Stimulated activated CD4-positive, alpha-beta T cell treated with anti-CD3 and anti-CD28 coated beads, TNF-alpha, amount 100 ng/mL, for 24 hours (primary cell): ENCODE results near the gene OR2B2.

Source experiments
- DNase-seq, 3 experiments: peaks; one replicate each; pipeline ENCODE4 v3.0.0-alpha.2; 2020; ENCODE audit warnings: low read depth in 3 of 3

Gene OR2B2

DNA sequence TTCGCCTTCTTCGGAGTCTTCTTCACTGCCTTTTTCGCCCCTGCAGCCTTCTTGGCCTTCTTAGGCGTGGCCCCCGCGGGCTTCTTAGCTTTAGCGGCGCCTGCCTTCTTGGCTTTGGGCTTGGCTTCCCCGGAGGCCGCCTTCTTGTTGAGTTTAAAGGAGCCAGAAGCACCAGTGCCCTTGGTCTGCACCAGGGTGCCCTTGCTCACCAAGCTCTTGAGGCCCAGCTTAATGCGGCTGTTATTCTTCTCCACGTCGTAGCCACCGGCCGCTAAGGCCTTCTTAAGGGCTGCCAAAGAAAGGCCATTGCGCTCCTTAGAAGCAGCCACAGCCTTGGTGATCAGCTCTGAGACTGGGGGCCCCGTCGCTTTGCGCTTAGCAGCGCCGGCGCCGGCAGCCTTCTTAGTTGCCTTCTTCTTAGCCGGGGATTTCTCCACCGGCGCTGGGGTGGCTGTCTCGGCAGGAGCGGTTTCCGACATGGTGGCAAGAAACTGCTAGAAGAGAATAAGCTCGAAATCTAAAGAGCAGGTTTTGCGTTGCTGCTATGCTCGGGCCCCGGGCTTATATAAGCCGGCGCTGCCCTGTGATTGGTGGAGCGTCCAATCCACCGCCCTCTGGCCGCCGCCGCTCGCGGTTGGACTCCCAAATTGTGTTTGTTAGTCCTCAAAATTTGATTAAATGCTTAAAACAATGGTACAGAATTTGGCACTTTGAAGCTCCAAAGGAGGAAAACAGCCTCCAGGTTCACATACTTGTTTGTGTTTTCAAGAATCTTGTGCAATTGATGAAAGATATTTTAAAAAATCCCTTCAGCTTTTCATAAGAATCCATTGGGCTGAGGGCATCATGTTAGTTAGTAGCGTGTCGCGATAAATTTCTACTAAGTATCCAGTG, 44.9 kb downstream of the OR2B2 start:
- DNase-seq = peak in 2 of 3 experiments; percentile 37 to 83

DNA sequence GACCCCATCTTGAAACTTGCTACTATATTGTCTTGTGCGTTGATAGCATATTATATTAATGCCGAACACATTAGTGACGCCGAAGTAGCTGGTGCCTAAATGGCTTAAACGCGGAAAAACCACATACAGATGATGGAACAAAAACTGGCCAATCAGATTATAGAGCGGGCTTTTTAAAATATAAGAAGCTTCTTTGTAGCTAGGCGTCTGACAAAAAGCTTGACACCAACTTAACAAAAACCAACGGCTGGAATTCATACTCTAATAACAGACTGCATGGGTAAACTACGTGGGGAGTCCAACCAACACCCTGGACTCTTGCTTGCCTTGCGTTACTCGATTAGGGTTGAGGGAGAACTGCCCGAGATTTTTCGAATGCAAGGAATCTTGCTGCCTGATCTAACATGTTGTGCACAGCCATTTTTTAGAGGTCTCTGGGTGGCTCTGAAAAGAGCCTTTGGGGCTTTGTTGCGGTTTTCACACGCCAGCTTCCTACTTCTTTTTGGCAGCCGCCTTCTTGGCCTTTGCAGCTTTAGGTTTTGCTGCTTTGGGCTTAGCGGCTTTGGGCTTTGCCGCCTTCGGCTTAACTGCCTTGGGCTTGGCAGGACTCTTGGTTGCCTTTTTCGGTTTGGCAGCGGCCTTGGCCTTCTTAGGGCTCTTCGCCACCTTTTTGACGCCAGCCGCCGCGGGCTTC, 45.7 kb downstream of the OR2B2 start:
- peak in 1 of 3 experiments; percentile 52 for DNase-seq

DNA sequence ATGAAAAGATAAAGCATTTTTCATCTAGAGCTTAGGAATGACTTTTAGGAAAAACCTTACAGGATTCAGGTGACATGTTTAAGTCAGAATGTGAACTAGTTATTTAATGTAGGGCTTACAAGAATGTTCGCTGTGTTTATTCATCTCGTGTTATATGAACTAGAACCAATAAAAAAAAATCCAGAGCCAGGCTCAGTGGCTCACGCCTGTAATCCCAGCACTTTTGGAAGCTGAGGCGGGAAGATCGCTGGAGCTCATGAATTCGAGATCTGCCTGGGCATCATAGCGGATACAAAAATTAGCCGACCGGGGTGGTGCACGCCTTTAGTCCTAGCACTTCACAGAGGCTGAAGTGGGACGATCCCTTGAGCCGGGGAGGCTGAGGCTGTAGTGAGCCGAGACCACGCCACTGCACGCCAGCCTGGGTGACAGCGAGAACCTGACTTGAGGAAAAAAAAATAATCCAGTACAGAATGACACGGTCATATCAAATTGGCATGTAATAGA, 46.3 kb downstream of the OR2B2 start:
- DNase-seq = peak in 1 of 3 experiments; percentile 60

DNA sequence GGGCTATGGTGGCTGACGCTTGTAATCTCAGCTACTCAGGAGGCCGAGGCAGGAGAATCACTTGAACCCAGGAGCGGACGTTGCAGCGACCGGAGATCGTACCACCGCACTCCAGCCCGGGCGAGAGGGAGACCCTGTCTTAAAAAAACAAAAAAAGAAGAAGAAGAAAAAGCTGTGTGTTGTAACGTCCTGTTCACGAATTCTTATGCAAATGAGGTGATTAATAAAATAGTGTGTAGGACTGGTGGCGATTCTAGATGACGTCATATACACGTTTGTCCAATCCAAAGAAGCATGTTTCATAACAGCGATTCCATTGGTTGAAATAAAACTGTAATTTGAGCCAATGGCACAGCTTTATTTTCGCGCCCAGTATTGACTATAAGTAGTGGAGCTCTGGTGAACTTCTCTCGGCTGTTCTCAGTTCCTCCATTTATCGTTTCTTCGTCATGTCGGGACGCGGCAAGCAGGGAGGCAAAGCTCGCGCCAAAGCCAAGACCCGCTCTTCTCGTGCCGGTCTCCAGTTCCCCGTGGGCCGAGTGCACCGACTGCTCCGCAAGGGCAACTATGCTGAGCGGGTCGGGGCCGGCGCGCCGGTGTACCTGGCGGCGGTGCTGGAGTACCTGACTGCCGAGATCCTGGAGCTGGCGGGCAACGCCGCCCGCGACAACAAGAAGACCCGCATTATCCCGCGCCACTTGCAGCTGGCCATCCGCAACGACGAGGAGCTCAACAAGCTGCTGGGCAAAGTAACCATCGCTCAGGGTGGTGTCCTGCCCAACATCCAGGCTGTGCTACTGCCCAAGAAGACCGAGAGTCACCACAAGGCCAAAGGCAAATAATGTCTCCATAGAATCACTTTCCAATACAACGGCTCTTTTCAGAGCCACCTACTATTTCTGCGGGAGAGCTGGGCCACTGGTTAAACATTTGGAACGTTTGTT, 47.0 kb downstream of the OR2B2 start:
- peak in 2 of 3 experiments; percentile 38 to 73 for DNase-seq

DNA sequence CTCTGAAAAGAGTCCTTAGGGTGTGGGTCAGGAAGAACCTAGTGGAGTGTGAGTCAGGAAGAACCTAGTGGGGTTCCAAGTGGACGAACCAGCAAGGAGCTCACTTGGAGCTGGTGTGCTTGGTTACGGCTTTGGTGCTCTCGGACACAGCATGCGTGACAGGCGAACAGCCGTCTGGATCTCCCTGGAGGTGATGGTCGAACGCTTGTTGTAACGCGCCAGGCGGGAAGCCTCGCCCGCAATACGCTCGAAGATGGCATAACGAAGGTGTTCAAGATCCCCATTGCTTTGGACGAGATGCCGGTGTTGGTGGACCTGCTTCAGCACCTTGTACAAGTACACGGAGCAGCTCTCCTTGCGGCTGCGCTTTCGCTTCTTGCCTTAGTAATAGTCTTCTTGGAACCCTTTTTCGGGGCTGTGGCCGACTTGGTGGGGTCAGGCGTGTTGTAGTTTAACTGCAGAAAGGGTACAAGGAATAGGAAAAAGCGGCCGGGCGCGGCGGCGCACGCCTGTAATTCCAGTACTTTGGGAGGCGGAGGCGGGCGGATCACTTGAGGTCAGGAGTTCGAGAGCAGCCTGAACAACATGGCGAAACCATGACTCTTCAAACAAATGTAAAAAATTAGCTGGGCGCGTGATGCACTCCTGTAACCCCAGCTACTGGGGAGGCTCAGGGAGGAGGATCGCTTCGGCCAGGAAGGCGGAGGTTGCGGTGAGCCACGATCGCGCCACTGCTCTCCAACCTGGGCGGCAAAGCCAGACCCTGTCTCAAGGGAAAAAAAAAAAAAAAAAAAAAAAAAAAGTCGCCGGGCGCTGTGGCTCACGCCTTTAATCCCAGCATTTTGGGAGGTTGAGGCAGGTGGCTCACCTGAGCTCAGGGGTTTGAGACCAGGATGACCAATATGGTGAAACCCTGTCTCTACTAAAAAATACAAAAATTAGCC, 48.0 kb downstream of the OR2B2 start:
- peak in 1 of 3 experiments; percentile 32 for DNase-seq

DNA sequence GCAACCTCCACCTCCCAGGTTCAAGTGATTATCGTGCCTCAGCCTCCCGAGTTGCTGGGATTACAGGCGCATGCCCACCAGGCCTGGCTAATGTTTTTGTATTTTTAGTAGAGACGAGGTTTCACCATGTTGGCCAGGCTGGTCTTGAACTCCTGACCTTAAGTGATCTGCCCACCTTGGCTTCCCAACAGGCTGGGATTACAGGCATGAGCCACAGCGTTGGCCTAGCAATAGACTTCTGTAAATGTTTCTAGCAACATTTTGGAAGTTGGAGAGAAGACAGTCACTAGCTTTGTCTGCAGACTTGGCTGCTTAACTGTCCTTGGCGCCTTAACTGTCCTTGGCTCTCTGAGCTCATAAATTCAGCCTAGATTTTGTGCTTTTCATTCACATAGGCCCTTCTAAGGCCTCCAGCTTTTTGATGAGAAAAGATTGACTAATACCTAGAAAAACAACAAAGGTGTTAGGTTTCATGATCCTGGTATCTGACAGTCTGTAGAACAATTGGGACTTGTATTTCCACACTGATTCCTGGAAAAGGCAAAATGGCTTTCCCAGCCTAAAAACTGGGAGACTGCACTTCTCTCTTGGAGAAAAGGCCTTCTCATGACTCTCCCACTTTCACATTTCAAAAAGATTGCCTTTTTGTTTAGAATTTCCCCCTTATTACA, 49.7 kb downstream of the OR2B2 start:
- DNase-seq = no peak

DNA sequence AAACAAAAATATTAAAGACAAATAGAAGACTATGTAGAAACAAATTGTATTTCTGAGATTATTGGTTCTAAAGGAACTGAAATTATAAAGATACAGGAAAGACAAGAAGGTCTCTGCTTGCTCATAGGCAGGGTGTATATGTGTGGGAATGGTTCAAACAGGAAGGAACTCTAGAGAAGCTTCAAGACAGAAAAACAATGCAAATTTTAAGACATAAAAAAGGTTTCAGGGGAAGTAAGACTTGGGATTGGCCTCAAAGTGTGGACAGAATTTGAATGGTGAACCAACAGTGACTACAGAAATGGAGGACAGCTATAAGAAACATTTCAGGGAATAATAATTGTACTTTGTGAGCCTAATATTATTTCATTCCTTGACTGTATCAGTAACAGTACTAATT, 50.3 kb downstream of the OR2B2 start:
- no peak for DNase-seq

DNA sequence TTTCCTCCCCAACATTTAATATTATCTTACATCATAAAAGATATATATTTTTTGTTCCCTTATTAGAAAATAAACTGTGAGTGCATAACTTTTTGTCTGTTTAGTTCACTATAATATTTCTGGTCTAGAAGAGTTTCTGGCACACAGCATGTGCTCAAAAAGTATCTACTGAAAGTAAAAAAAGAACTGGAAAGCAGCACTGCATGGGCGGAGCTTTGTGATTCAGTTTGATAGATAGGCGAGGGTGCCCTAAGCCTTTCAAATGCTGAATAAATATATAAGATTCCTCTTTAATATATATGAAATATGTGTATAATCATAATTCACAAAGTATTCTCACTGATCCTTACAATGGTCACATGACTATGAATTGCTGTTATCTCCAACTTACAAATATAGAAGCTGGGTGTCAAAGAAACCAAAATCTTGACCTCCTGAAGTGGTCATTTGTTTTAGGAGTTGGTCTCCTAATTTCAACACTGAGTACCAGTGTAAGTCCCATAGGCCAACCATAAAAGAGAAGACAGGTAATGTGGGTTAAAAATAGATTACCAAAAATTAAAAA, 50.8 kb downstream of the OR2B2 start:
- DNase-seq = no peak
